ENCODE data around the gene FBXO40. TPM values are rescaled to one million over a fixed set of nuclear protein-coding genes. Genes with fewer than 3 reads are reported as not detected.

FBXO40 gene
- polyA plus RNA-seq, 1 donor: 2.6 TPM

DNA sequence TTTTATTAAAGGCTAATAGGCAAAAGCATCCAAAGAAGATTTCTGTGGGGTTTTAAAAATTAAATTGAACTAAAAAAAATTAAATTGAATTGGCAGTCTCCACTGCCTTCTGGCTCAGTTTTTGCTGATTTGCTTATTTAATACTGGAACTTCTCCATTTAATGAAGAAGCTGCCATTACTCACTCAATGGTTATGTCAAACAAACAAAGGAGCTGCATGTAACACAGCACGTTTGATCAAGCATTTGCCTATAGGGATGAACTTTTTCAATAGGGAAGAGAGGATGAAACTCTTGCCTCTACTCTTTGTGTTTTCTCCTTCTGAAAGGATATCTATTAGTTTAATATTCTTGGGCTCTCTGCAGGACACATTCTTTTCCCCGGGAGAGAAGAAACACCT lies 72.3 kb downstream of the FBXO40 start:
- DNase-seq: no peak

- no peak for DNase-seq
Observed at GRCh38 chr3:121667333-121667732, 74.2 kb downstream of the FBXO40 start.

GRCh38 chr3:121670676-121671075 lies 77.5 kb downstream of the FBXO40 start:
- DNase-seq: no peak

GRCh38 chr3:121677141-121677540 lies 84.0 kb downstream of the FBXO40 start:
- DNase-seq: no peak

Other genes with a start within 250 kb of the FBXO40 start
- gene POLQ, start 47.4 kb upstream of the FBXO40 start, polyA plus RNA-seq (ENCODE audit: insufficient read length): 2.6 TPM
- not detected for gene ARGFX, start 25.4 kb upstream of the FBXO40 start, polyA plus RNA-seq (ENCODE audit: insufficient read length)
- 9.9 TPM for gene HCLS1, start 67.5 kb downstream of the FBXO40 start, polyA plus RNA-seq (ENCODE audit: insufficient read length)
- 43.1 TPM for gene GOLGB1, start 156.4 kb downstream of the FBXO40 start, polyA plus RNA-seq (ENCODE audit: insufficient read length)
- gene IQCB1, start 241.7 kb downstream of the FBXO40 start, polyA plus RNA-seq (ENCODE audit: insufficient read length): 20.5 TPM
- gene EAF2, start 241.8 kb downstream of the FBXO40 start, polyA plus RNA-seq (ENCODE audit: insufficient read length): 8.4 TPM